HEK293 (cell line): ENCODE measurements around the gene COL4A1.

ENCODE experiments used
- CTCF ChIA-PET: fragments of 350-600 bp; formaldehyde crosslinking; extraction: SDS; loops from one replicate; lab custom pipeline; 2021; ENCODE audit warnings: antibody characterized with exemption; lab: Yijun Ruan, JAX
- POLR2A ChIA-PET: fragments of 300-600 bp; formaldehyde crosslinking; extraction: SDS; loops from one replicate; lab custom pipeline; 2020; ENCODE audit warnings: antibody characterized with exemption, inconsistent platforms; lab: Yijun Ruan, JAX
- H3K27ac ChIP-seq: fragments of 200-500 bp; sonication (Bioruptor generic); 2 replicates; pipeline ENCODE4 v1.5.1; 2014; ENCODE audit warnings: low read depth, low read length, control low read depth, inconsistent platforms; ENCODE audit errors: extremely low read depth
- H3K36me3 ChIP-seq, 2 experiments: fragments of 200-500 bp in 1 of 2; sonication (Bioruptor generic) in 1 of 2; 1 replicate in 1 of 2; 2 replicates in 1 of 2; pipeline ENCODE4 v1.5.1; 2014 to 2017; ENCODE audit warnings: inconsistent platforms in 2 of 2, low read length in 2 of 2; ENCODE audit not compliant: control insufficient read depth in 2 of 2, insufficient read depth in 1 of 2
- H3K4me1 ChIP-seq: fragments of 200-500 bp; sonication (Bioruptor generic); 2 replicates; pipeline ENCODE4 v1.5.1; 2014; ENCODE audit warnings: mild to moderate bottlenecking, low read length, inconsistent platforms; ENCODE audit not compliant: control insufficient read depth, insufficient read depth
- H3K4me3 ChIP-seq: 2 replicates; pipeline ENCODE4 v1.5.1; 2011; ENCODE audit warnings: low read depth, mild to moderate bottlenecking, control low read depth, low read length, moderate library complexity
- H3K9me3 ChIP-seq: fragments of 200-500 bp; sonication (Bioruptor generic); 2 replicates; pipeline ENCODE4 v1.5.1; 2014; ENCODE audit warnings: low read depth, low read length, inconsistent platforms; ENCODE audit not compliant: control insufficient read depth, insufficient read depth
- INSM2 ChIP-seq: fragments of 450-650 bp; formaldehyde crosslinking; IDR thresholded peaks from 2 replicates; pipeline ENCODE4 v1.5.1; 2016; ENCODE audit warnings: missing biosample characterization, missing genetic modification characterization
- MZF1 ChIP-seq: fragments of 450-650 bp; formaldehyde crosslinking; IDR thresholded peaks from 2 replicates; pipeline ENCODE4 v1.5.1; 2017; ENCODE audit warnings: missing biosample characterization, missing genetic modification characterization, borderline replicate concordance
- REST ChIP-seq: fragments of 450-650 bp; formaldehyde crosslinking; IDR thresholded peaks from 2 replicates; pipeline ENCODE4 v1.5.1; 2016; ENCODE audit warnings: missing biosample characterization, missing genetic modification characterization
- SCRT1 ChIP-seq: fragments of 450-650 bp; formaldehyde crosslinking; IDR thresholded peaks from 2 replicates; pipeline ENCODE4 v1.5.1; 2016; ENCODE audit warnings: missing biosample characterization, missing genetic modification characterization, borderline replicate concordance
- WT1 ChIP-seq: fragments of 450-650 bp; formaldehyde crosslinking; IDR thresholded peaks from 2 replicates; pipeline ENCODE4 v1.5.1; 2016; ENCODE audit warnings: missing biosample characterization, missing genetic modification characterization
- ZBTB48 ChIP-seq: fragments of 450-650 bp; formaldehyde crosslinking; IDR thresholded peaks from 2 replicates; pipeline ENCODE4 v1.5.1; 2016; ENCODE audit warnings: missing biosample characterization, missing genetic modification characterization
- ZBTB6 ChIP-seq: fragments of 450-650 bp; formaldehyde crosslinking; IDR thresholded peaks from 2 replicates; pipeline ENCODE4 v1.5.1; 2017; ENCODE audit warnings: missing biosample characterization, missing genetic modification characterization
- ZNF174 ChIP-seq: fragments of 450-650 bp; formaldehyde crosslinking; IDR thresholded peaks from 2 replicates; pipeline ENCODE4 v1.5.0; 2017; ENCODE audit warnings: missing biosample characterization, mild to moderate bottlenecking, missing genetic modification characterization
- ZNF280D ChIP-seq: fragments of 450-650 bp; formaldehyde crosslinking; IDR thresholded peaks from 2 replicates; pipeline ENCODE4 v1.5.1; 2016; ENCODE audit warnings: missing biosample characterization, missing genetic modification characterization
- ZNF513 ChIP-seq: fragments of 450-650 bp; IDR thresholded peaks from 2 replicates; pipeline ENCODE4 v1.5.1; 2018; ENCODE audit warnings: missing biosample characterization, missing genetic modification characterization
- ZNF76 ChIP-seq: fragments of 450-650 bp; formaldehyde crosslinking; IDR thresholded peaks from 2 replicates; pipeline ENCODE4; 2016; ENCODE audit warnings: low read depth, missing biosample characterization, missing genetic modification characterization, borderline replicate concordance
- ZNF785 ChIP-seq: fragments of 450-650 bp; formaldehyde crosslinking; IDR thresholded peaks from 2 replicates; pipeline ENCODE4 v1.5.1; 2016; ENCODE audit warnings: missing biosample characterization, missing genetic modification characterization
- TF ChIP-seq, protein P1 (sequence below): fragments of 450-650 bp; formaldehyde crosslinking; IDR thresholded peaks from 2 replicates; pipeline ENCODE4 v1.5.0; 2017; ENCODE audit warnings: missing biosample characterization, missing genetic modification characterization, borderline replicate concordance
- TF ChIP-seq, protein P2 (sequence below): fragments of 450-650 bp; formaldehyde crosslinking; IDR thresholded peaks from 2 replicates; pipeline ENCODE4 v1.5.1; 2017; ENCODE audit warnings: missing biosample characterization, missing genetic modification characterization

COL4A1 gene

GRCh38 chr13:110123041-110123809, 183.7 kb downstream of the COL4A1 start (continued):
- TF ChIP-seq INSM2 (tag by site-specific recombination) (no peak), ZNF76 (tag by site-specific recombination) (no peak), ZNF174 (tag by site-specific recombination) (no peak), REST (no peak), MZF1 (no peak)

DNA sequence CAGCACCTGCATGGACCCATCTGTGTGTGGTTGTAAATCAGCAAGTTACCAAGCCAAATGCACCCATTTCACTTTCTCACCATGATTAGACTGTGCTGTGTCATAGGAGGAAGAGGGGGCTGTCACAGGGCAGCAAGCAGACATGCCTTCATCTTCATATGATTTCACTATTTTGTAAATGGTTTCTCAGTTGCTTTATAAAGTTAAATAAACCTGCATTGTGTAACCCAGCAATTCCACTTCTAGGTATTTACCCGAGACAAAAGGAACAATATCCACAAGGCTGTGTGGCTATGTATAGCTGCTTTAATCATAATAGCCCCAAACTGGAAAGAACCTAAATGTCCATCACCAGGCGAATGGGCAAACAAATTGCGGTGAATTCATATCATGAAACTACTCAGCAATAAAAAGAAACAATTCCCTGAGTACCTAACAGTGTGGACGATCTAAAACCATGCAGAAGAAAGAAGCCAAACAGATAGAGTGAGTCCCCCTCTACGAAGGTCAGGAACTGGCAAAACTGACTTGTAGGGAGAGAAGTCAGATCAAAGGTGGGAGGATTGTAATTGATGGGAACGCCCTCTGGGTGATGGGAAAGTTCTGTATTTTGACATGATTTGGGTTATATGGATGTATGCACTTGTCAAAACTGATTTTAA, 185.4 kb downstream of the COL4A1 start:
- no peaks in the 10 kb centered on the region for H3K36me3 ChIP-seq
- no peak for TF ChIP-seq SCRT1 (tag by site-specific recombination)
- no peak for TF ChIP-seq WT1
- TF ChIP-seq ZNF280D (tag by site-specific recombination), result no peak
- no peak for TF ChIP-seq ZBTB48 (tag by site-specific recombination)
- TF ChIP-seq, protein P1, sequence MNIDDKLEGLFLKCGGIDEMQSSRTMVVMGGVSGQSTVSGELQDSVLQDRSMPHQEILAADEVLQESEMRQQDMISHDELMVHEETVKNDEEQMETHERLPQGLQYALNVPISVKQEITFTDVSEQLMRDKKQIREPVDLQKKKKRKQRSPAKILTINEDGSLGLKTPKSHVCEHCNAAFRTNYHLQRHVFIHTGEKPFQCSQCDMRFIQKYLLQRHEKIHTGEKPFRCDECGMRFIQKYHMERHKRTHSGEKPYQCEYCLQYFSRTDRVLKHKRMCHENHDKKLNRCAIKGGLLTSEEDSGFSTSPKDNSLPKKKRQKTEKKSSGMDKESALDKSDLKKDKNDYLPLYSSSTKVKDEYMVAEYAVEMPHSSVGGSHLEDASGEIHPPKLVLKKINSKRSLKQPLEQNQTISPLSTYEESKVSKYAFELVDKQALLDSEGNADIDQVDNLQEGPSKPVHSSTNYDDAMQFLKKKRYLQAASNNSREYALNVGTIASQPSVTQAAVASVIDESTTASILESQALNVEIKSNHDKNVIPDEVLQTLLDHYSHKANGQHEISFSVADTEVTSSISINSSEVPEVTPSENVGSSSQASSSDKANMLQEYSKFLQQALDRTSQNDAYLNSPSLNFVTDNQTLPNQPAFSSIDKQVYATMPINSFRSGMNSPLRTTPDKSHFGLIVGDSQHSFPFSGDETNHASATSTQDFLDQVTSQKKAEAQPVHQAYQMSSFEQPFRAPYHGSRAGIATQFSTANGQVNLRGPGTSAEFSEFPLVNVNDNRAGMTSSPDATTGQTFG (tag by site-specific recombination), result no peak
- TF ChIP-seq ZNF513 (tag by site-specific recombination), result no peak
- TF ChIP-seq ZNF785 (tag by site-specific recombination), result no peak
- TF ChIP-seq, protein P2, sequence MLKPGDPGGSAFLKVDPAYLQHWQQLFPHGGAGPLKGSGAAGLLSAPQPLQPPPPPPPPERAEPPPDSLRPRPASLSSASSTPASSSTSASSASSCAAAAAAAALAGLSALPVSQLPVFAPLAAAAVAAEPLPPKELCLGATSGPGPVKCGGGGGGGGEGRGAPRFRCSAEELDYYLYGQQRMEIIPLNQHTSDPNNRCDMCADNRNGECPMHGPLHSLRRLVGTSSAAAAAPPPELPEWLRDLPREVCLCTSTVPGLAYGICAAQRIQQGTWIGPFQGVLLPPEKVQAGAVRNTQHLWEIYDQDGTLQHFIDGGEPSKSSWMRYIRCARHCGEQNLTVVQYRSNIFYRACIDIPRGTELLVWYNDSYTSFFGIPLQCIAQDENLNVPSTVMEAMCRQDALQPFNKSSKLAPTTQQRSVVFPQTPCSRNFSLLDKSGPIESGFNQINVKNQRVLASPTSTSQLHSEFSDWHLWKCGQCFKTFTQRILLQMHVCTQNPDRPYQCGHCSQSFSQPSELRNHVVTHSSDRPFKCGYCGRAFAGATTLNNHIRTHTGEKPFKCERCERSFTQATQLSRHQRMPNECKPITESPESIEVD (tag by site-specific recombination), result no peak
- no peak for TF ChIP-seq ZBTB6 (tag by site-specific recombination)
- POLR2A ChIA-PET, result no interaction called here
- H3K9me3 ChIP-seq, result no peaks in the 10 kb centered on the region
- no peaks in the 10 kb centered on the region for H3K4me1 ChIP-seq
- no peak overlapping the region for H3K4me3 ChIP-seq
- H3K27ac ChIP-seq, result no peak overlapping the region
- CTCF ChIA-PET, result no interaction called here
